Measurements from ENCODE around the gene JAG2. TPM values are rescaled to one million over a fixed set of nuclear protein-coding genes. Genes with fewer than 3 reads are reported as not detected.

The JAG2 gene
- total RNA-seq, 6 experiments from 2014 or later: 1.1 to 3.5 (median 1.2) TPM

- no CpG with 5 or more reads among the region's 18 CpGs for WGBS (ENCODE audit: insufficient coverage, low coverage, low lambda C conversion rate, missing lambda C conversion rate)
- ATAC-seq (no peak), DNase-seq (no peak)
- Histone ChIP-seq H3K4me3 (no peak overlapping the region), H3K9me3 (no peaks in the 10 kb centered on the region), H3K36me3 (no peaks in the 10 kb centered on the region), H3K4me1 (no peaks in the 10 kb centered on the region), H3K27me3 (no peaks in the 10 kb centered on the region), H3K27ac (no peak overlapping the region)
- intact Hi-C loops (cut with DNase I): no loop called here
- TF ChIP-seq CTCF (IDR thresholded peaks at IDR 0.05): no peak
- no peak for TF ChIP-seq POLR2A (IDR thresholded peaks at IDR 0.05)
Observed at GRCh38 chr14:105185001-105185400, 16.4 kb upstream of the JAG2 start.

- DNase-seq: no peak
- 52% methylated on average over 3 of the region's 9 CpGs for WGBS (ENCODE audit: insufficient coverage, low coverage, low lambda C conversion rate, missing lambda C conversion rate)
Observed at GRCh38 chr14:105184461-105184860, 15.9 kb upstream of the JAG2 start.

GRCh38 chr14:105182296-105183020, 13.9 kb upstream of the JAG2 start:
- intact Hi-C loops (cut with DNase I): no loop called here

More at GRCh38 chr14:105184461-105184860, 15.9 kb upstream of the JAG2 start:
- intact Hi-C loops (cut with DNase I): no loop called here
- Histone ChIP-seq H3K27me3 (no peaks in the 10 kb centered on the region), H3K9me3 (no peaks in the 10 kb centered on the region), H3K27ac (no peak overlapping the region), H3K4me1 (no peaks in the 10 kb centered on the region), H3K4me3 (no peak overlapping the region), H3K36me3 (no peaks in the 10 kb centered on the region)
- no peak for ATAC-seq
- TF ChIP-seq POLR2A (IDR thresholded peaks at IDR 0.05) (no peak), CTCF (IDR thresholded peaks at IDR 0.05) (no peak)

GRCh38 chr14:105181549-105182295, 13.1 kb upstream of the JAG2 start:
- Histone ChIP-seq H3K36me3 (no peaks in the 10 kb centered on the region), H3K9me3 (no peaks in the 10 kb centered on the region), H3K27me3 (no peaks in the 10 kb centered on the region), H3K27ac (no peak overlapping the region), H3K4me3 (peak overlapping the region in 1 of 3 donors; percentile 66), H3K4me1 (no peaks in the 10 kb centered on the region)
- WGBS (ENCODE audit: insufficient coverage, low coverage, low lambda C conversion rate, missing lambda C conversion rate): 15% methylated on average over 7 of the region's 21 CpGs
- ATAC-seq: no peak
- no peak for DNase-seq
- intact Hi-C loops (cut with DNase I): no loop called here
- TF ChIP-seq POLR2A (IDR thresholded peaks at IDR 0.05): no peak
- TF ChIP-seq CTCF (IDR thresholded peaks at IDR 0.05): no peak

More at GRCh38 chr14:105182296-105183020, 13.9 kb upstream of the JAG2 start:
- H3K9me3 ChIP-seq: no peaks in the 10 kb centered on the region
- no peak overlapping the region for H3K27ac ChIP-seq
- ATAC-seq (no peak), DNase-seq (no peak)
- H3K36me3 ChIP-seq: no peaks in the 10 kb centered on the region
- no peaks in the 10 kb centered on the region for H3K4me1 ChIP-seq
- H3K4me3 ChIP-seq: no peak overlapping the region
- 50% methylated on average over 3 of the region's 25 CpGs for WGBS (ENCODE audit: insufficient coverage, low coverage, low lambda C conversion rate, missing lambda C conversion rate)
- TF ChIP-seq CTCF (IDR thresholded peaks at IDR 0.05) (no peak), POLR2A (IDR thresholded peaks at IDR 0.05) (no peak)
- H3K27me3 ChIP-seq: no peaks in the 10 kb centered on the region
